Endothelial cell of umbilical vein (primary cell): ENCODE results near the gene ALKBH6. TPM values are rescaled to one million over a fixed set of nuclear protein-coding genes. Genes with fewer than 3 reads are reported as not detected.

ENCODE experiments used
- BruUV-seq: library from RNA; stranded (reverse); fragments of 400-500 nt; replicated peaks from 2 replicates; lab custom pipeline; 2021; lab: Mats Ljungman, UMichigan
- CTCF ChIA-PET: fragments of 300-600, 350-600 bp; sonication (Branson Sonifier 250); formaldehyde crosslinking; loops from one replicate; lab custom pipeline; 2021; ENCODE audit warnings: antibody characterized with exemption, inconsistent platforms; lab: Charles Lee
- POLR2A ChIA-PET: fragments of 300-600, 350-600 bp; sonication (Branson Sonifier 250); formaldehyde crosslinking; loops from one replicate; lab custom pipeline; 2021; ENCODE audit warnings: antibody characterized with exemption, inconsistent platforms; lab: Charles Lee
- DNase-seq: peaks from one replicate; pipeline ENCODE4 v3.0.0-alpha.2; 2011; ENCODE audit warnings: low read depth, low spot score
- FAIRE-seq: peaks from 2 replicates; lab custom pipeline; 2011; peaks lifted over from hg19 to GRCh38; lab: Jason Lieb, UNC
- H2AFZ ChIP-seq: 2 replicates; pipeline ENCODE4 v1.6.0; 2012; ENCODE audit warnings: low read depth, low read length, control low read depth, inconsistent platforms
- H3K27ac ChIP-seq: 2 replicates; pipeline ENCODE4 v1.5.1; 2011; ENCODE audit warnings: low read depth, mild to moderate bottlenecking, control low read depth, low read length, moderate library complexity; ENCODE audit not compliant: insufficient read depth
- H3K27me3 ChIP-seq, 2 experiments: 2 replicates each; pipeline versions ENCODE4 v1.6.0 to v1.6.1; 2011; ENCODE audit warnings: low read length in 2 of 2, mixed read lengths in 1 of 2; ENCODE audit not compliant: control insufficient read depth in 2 of 2, insufficient read depth in 2 of 2
- H3K36me3 ChIP-seq, 2 experiments: 2 replicates in 1 of 2; 3 replicates in 1 of 2; pipeline ENCODE4 v1.5.1; 2011; ENCODE audit warnings: low read length in 2 of 2, mild to moderate bottlenecking in 1 of 2, moderate library complexity in 1 of 2; ENCODE audit not compliant: control insufficient read depth in 2 of 2, insufficient read depth in 2 of 2; ENCODE audit errors: extremely low read depth in 1 of 2
- H3K4me1 ChIP-seq: 3 replicates; pipeline ENCODE4 v1.5.1; 2011; ENCODE audit warnings: mild to moderate bottlenecking, low read length; ENCODE audit not compliant: control insufficient read depth, insufficient read depth; ENCODE audit errors: extremely low read depth
- H3K4me2 ChIP-seq: 2 replicates; pipeline ENCODE4 v1.6.1; 2011; ENCODE audit warnings: low read length, control low read depth, mixed read lengths; ENCODE audit not compliant: insufficient read depth
- H3K4me3 ChIP-seq, 3 experiments: fragments of 200-600 bp in 1 of 3; sonication (generic), shearing (Covaris generic) in 1 of 3; replicated peaks in 1 of 3; 2 replicates each; pipeline ENCODE4 v1.5.1; 2011 to 2016; ENCODE audit warnings: control low read depth in 3 of 3, low read length in 3 of 3, mild to moderate bottlenecking in 2 of 3, inconsistent platforms in 1 of 3, low read depth in 1 of 3, moderate library complexity in 1 of 3; ENCODE audit not compliant: insufficient read depth in 1 of 3
- H3K79me2 ChIP-seq: 2 replicates; pipeline ENCODE4 v1.6.0; 2012; ENCODE audit warnings: low read length, inconsistent platforms; ENCODE audit not compliant: control insufficient read depth, insufficient read depth
- H3K9ac ChIP-seq: replicated peaks from 2 replicates; pipeline ENCODE3; 2011; ENCODE audit warnings: low read length, control low read depth; ENCODE audit not compliant: insufficient read depth; ENCODE audit errors: extremely low read depth
- H3K9me1 ChIP-seq: replicated peaks from 3 replicates; pipeline ENCODE4 v1.6.0; 2011; ENCODE audit warnings: mild to moderate bottlenecking, low read length; ENCODE audit not compliant: control insufficient read depth, insufficient read depth; ENCODE audit errors: extremely low read depth
- H3K9me3 ChIP-seq: replicated peaks from 2 replicates; pipeline ENCODE4 v1.5.1; 2012; ENCODE audit warnings: low read length, inconsistent platforms; ENCODE audit not compliant: control insufficient read depth, insufficient read depth
- H4K20me1 ChIP-seq: replicated peaks from 2 replicates; pipeline ENCODE3; 2011; ENCODE audit warnings: mild to moderate bottlenecking, low read length; ENCODE audit not compliant: control insufficient read depth, insufficient read depth; ENCODE audit errors: extremely low read depth
- MAX ChIP-seq: IDR thresholded peaks from 2 replicates; pipeline ENCODE4 v1.6.1; 2011; ENCODE audit not compliant: insufficient read depth, insufficient read length
- MYC ChIP-seq: IDR thresholded peaks from one replicate; pipeline ENCODE4 v1.6.1; 2011; ENCODE audit warnings: mild to moderate bottlenecking, low read depth, low read length
- POLR2AphosphoS5 ChIP-seq: IDR thresholded peaks from 2 replicates; pipeline ENCODE4 v1.6.1; 2012; ENCODE audit warnings: low read depth, mild to moderate bottlenecking, control low read depth, low read length, moderate library complexity; ENCODE audit not compliant: insufficient read depth
- dilution Hi-C: fragments of 300-500 bp; cut with MboI; formaldehyde crosslinking; loops from one replicate; pipeline ENCODE4 v1.15.0; 2019; ENCODE audit warnings: low sequenced_read_pairs; ENCODE audit not compliant: extremely low pct_ligation_motif_present
- intact Hi-C: fragments of 100-400 bp; cut with micrococcal nuclease; formaldehyde crosslinking; loops from one replicate; pipeline ENCODE4 v1.10.0; 2022
- polyA plus RNA-seq, 4 experiments: library from polyadenylated mRNA; depleted of rRNA in 3 of 4; stranded (reverse) in 3 of 4; unstranded in 1 of 4; fragments of >200 nt; gene quantifications; 2 replicates each; pipeline versions ENCODE4 v1.2.1 to v1.2.3, GENCODE V29; 2011 to 2012; ENCODE audit warnings: missing spikeins in 1 of 4
- total RNA-seq: library from RNA; stranded (reverse); gene quantifications from 2 replicates; pipeline ENCODE4 v1.2.3, GENCODE V29; 2021

Gene ALKBH6
- total and polyA plus RNA-seq, 2 donors (not counting 3 experiments of a cell fraction or from before 2014, with no cell fraction given), result 17.3 to 26.7 TPM

GRCh38 chr19:36040495-36040894 lies 26.5 kb upstream of the ALKBH6 start:
- no peak overlapping the region for H2AFZ ChIP-seq
- no peak overlapping the region for H3K4me3 ChIP-seq
- intact Hi-C loops, result no loop called here
- H3K79me2 ChIP-seq, result no peaks in the 10 kb centered on the region
- H3K27ac ChIP-seq, result no peak overlapping the region
- TF ChIP-seq POLR2AphosphoS5 (no peak), MAX (no peak)
- dilution Hi-C loops, result no loop called here
- DNase-seq (no peak), FAIRE-seq (no peak)
- ChIA-PET POLR2A (no interaction called here), CTCF (no interaction called here)
- no peaks in the 10 kb centered on the region for H3K9me1 ChIP-seq
- H3K9me3 ChIP-seq, result no peaks in the 10 kb centered on the region
- no peaks in the 10 kb centered on the region for H3K36me3 ChIP-seq
- no TSS peak for BruUV-seq
- no peaks in the 10 kb centered on the region for H4K20me1 ChIP-seq
- no peak overlapping the region for H3K9ac ChIP-seq
- no peak overlapping the region for H3K4me2 ChIP-seq
- no peaks in the 10 kb centered on the region for H3K27me3 ChIP-seq
- H3K4me1 ChIP-seq, result no peaks in the 10 kb centered on the region

- H3K9me3 ChIP-seq, result no peaks in the 10 kb centered on the region
- peak; percentile 62 for FAIRE-seq
- ChIA-PET POLR2A (no interaction called here), CTCF (interaction anchor here (1.3 kb wide), 1 partner anchor 18 kb away, joined by 3 read pairs; the partner anchor contains the start of gene ALKBH6)
- no TSS peak for BruUV-seq
- DNase-seq, result peak; percentile 64
- no peak within 1 kb of the TSS for H3K27ac ChIP-seq
- H3K4me3 ChIP-seq, result peak within 1 kb of the TSS; percentile 63 to 88 (median 74)
- no peaks in the 10 kb centered on the region for H4K20me1 ChIP-seq
- no peaks in the 10 kb centered on the region for H3K27me3 ChIP-seq
- no peaks in the 10 kb centered on the region for H3K79me2 ChIP-seq
- peak within 1 kb of the TSS; percentile 98 for H2AFZ ChIP-seq
- peak; percentile 19 for TF ChIP-seq POLR2AphosphoS5
- TF ChIP-seq MYC, result no peak
- peaks cover 6% of the 10 kb centered on the region for H3K4me1 ChIP-seq
- H3K36me3 ChIP-seq, result peaks cover 0 to under 1% of the 10 kb centered on the region in 2 experiments
- H3K4me2 ChIP-seq, result peak within 1 kb of the TSS; percentile 87
- intact Hi-C loops, result loop anchor here (1.0 kb wide), 1 partner anchor 22 kb away; the partner anchor contains the start of genes THAP8 and WDR62
- dilution Hi-C loops, result no loop called here
- H3K9ac ChIP-seq, result peak within 1 kb of the TSS; percentile 55
- no peaks in the 10 kb centered on the region for H3K9me1 ChIP-seq
These were observed 18.5 kb upstream of the ALKBH6 start, which contains the start of gene CLIP3 for GRCh38 chr19:36032251-36033104. Gene CLIP3, minus strand, starts transcription at chr19:36032873. Its CDS starts 516 bp downstream, at chr19:36032357.
